GM12874 (cell line): ENCODE results near the gene ZNF618.

ENCODE experiments used
- TF ChIP-seq, protein P1 (sequence below): IDR thresholded peaks from 2 replicates; pipeline ENCODE4 v1.5.1; 2011; ENCODE audit warnings: low read depth, mild to moderate bottlenecking, control low read depth, low read length, moderate library complexity; ENCODE audit not compliant: insufficient read depth

The ZNF618 gene

DNA sequence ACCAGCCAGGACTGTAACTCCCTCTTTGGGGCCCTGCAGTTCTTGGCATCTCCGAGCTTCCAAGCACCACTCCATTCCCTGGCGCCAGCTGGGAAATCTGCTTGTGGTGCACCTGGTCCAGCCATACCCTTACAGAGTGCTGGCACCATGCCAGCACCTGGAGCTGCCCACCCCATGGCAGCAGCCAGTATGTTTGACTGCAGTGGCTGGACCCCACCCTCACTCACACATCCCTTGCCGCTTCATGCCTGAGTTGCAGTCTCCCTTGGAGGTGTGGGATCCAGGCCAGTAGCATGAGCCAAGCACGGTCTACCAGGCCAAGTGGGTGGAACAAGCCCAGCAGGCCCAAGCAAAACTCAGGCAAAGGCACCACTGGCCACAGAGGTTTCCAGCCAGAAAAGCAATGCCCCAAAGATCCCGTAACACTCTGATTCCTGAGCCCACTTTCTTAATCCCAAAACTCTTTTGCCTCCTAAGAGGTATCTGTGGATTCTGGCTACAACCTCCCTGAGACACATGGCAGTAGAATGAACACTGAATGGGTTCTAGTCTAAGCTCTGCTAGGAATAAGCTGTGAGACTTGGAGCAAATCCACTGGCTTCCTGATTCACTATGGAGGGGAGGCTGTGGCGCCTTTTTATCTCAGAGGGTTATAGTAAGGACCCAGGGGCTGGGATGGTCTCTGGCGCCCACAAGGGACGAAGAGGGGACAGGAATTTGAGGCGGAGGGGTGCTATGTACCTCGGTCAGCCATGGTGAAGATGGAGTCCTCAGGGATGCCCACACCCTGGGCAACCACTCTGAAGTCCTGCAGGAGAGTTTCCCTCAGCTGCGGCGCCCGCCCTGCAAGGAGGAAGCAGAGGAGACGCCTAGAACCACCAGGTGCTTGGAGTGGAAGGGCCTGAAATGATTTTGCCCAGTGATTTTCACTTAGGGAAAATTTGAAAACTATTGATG, 196.4 kb downstream of the ZNF618 start:
- TF ChIP-seq, protein P1, sequence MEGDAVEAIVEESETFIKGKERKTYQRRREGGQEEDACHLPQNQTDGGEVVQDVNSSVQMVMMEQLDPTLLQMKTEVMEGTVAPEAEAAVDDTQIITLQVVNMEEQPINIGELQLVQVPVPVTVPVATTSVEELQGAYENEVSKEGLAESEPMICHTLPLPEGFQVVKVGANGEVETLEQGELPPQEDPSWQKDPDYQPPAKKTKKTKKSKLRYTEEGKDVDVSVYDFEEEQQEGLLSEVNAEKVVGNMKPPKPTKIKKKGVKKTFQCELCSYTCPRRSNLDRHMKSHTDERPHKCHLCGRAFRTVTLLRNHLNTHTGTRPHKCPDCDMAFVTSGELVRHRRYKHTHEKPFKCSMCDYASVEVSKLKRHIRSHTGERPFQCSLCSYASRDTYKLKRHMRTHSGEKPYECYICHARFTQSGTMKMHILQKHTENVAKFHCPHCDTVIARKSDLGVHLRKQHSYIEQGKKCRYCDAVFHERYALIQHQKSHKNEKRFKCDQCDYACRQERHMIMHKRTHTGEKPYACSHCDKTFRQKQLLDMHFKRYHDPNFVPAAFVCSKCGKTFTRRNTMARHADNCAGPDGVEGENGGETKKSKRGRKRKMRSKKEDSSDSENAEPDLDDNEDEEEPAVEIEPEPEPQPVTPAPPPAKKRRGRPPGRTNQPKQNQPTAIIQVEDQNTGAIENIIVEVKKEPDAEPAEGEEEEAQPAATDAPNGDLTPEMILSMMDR = no peak

DNA sequence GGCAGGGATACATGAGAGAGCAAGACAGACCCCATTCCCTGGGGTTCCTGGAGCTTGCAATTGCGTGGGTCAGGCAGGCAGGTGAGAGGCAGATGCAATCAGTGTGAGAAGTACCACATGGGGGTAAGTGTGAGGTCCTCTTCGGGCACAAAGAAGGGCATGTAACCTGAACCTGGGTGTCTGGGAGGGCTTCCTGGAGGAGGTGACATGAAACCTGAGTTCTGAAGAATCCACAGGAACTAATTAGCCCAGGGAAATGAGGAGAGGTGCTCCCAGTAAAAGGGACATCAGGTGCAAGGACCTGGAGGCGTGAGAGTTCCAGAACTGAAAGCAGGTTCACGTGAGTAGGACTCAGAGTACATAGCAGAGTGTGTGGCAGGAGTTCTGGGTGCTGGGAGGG, 199.5 kb downstream of the ZNF618 start:
- TF ChIP-seq, protein P1 = no peak

DNA sequence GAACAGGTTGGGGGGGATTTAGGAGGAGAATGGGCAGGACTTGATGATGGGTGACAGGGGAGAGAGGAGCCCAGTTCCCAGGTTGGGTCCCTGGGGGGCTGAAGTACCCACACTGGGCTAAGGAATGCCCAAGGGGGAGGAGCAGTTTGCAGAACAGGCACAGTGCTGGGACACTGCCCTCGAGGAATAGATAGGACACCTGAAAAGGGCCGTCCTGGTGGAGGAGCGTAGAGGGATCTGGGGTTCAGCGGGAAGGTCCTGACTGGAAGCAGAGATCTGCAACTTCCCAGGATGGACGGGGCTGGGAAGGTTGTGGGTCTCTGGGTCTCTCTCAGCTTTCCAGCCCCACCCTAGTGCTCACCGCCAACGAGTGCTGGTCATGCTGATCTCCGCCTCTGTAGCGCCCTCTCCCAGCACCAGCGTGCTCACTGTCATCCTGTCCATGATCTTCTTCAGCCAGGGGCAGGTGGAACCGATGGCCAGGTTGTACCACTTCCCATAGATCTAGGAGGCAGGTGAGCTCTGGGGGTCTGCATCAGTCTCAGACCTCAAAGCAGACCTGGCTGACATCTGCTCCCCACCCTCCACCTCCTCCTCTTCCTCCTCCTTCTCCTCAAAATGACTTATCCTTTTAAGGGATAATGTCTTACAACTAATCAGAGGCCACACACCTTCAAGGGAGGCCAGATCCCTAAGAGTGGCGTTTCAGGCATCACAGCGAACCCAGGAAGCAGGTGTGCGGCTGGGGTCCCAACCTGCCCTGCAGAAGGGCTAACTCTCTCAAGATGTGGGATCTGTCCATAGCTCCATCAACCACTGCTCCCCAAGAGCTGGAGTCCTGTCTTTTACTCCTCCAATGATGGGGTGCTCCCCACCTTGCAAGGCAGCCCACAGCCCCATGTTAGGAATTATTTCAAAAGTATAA, 200.4 kb downstream of the ZNF618 start:
- TF ChIP-seq, protein P1 = no peak

DNA sequence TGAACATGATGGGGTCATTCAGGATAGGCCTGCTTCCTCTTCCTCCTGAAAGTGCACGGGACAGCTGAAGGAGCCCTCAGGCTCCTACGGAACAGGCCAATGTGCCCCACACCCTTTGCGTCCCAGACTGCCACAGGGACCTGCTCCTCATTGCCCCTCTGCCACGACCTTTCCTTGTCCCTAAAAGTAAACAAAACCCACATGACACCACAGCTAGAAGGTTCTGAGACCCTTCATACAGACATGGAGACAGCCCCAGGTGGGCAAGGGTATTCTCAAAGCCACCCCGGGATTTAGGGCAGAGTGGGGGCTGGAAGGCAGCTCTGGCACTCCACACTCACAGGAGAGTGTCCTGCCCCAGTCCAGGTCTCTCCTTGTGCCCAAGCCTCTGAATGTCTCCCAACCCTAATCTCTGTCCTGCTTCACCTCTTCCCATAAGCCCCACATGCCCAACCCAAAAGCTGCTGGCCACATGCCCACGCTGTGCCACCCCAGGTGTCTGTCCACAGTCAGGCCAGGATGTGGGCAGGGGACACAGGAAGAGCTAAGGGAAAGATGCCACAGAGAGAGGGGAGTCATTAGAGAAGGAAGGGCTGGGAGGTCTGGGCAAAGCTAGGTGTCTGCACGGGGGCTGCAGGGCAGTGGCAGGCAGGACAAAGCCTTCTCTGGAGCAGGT, 201.2 kb downstream of the ZNF618 start:
- TF ChIP-seq, protein P1 = no peak

DNA sequence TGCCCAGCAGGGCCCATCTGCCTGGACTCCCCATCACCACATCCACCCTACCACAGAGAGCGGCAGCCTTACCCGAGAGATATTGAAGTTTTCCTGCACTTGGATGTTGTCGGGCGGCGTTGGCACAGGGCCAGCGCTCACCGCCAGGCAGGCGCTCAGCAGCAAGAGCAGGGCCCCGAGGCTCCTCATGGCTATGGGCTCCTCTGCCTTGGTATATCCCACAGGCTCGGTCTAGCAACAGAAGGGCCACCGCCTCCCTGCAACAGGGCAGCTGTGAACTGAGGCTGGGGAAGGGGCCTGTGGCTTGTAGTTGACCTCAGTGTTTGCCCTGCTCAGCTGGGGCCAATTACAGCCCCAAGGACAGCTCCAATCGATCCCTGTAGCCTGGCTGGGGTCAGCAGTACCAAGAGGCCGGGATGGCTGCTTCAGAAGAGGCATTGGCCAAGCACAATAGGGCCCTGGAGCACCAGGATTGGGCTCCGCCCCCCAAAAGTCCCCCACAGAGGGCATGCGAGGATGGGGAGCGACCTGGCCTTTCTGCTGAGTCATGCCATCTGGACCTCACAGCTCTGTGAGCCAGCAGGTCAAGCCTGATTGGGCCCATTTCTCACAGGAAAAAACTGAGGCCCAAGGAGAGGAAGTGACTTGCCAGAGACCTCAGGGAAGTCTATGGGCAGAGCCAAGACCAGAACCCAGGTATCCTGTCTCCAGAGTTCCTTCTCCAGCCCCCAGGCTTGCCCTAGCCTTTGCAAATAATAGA, 202.1 kb downstream of the ZNF618 start, which contains the start of gene AMBP:
Gene AMBP (minus strand): TSS at position 280 of the 760 bp plus-strand sequence. CDS start 91 bp downstream, at position 189.
- TF ChIP-seq, protein P1 = no peak

DNA sequence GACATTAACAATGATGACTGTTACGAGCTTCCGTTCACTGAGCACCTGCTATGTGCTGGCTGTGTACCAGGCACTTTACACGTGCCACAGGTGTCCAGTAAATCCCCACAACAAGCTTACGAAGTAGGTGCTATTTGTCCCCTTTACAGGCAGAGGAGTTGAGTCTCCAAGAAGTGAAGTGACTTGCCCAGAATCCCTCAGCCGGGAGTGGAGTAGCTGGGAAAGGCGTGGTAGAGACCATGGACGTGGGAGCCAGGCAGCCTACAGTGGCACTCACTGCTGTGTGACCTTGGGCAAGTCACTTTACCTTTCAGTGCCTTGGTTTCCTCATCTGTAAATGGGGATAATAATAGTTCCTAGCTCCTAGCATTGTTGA, 202.7 kb downstream of the ZNF618 start:
- TF ChIP-seq, protein P1 = no peak
